A549 treated with dexamethasone at 1 μM for 4 hours (cell line): Measurements from ENCODE around the gene PRAMEF11. TPM values are rescaled to one million over a fixed set of nuclear protein-coding genes. Genes with fewer than 3 reads are reported as not detected.

ENCODE experiments used
- total RNA-seq: library from RNA; stranded (reverse); fragments of 200-300 nt; extraction: Qiagen RNA extraction; gene quantifications from 5 replicates; pipeline ENCODE4 v1.2.3, GENCODE V29; 2022

PRAMEF11 gene
- total RNA-seq = not detected in 5 replicates

GRCh38 chr1:12831310-12831709 is at the start of gene PRAMEF11:
Gene PRAMEF11 (minus strand): TSS chr1:12831410. CDS start chr1:12828789, 2,621 bp downstream.

GRCh38 chr1:12856786-12857185 is 25.6 kb upstream of the PRAMEF11 start, which contains the start of gene PRAMEF2:
Gene PRAMEF2 (plus strand): TSS chr1:12857086. CDS start chr1:12859010, 1,924 bp downstream.

GRCh38 chr1:12848620-12849019 is 17.4 kb upstream of the PRAMEF11 start, which contains the start of gene HNRNPCL1:
Gene HNRNPCL1 (minus strand): TSS chr1:12848720. CDS start chr1:12848289, 431 bp downstream.

GRCh38 chr1:12791097-12791496 is 40.1 kb downstream of the PRAMEF11 start, which contains the start of gene PRAMEF1:
Gene PRAMEF1 (plus strand): TSS chr1:12791397. CDS start chr1:12793228, 1,831 bp downstream.

Other genes starting within 250 kb of the PRAMEF11 start
- 41.9 to 52.6 TPM (median 50.9 TPM) in 5 replicates for gene DHRS3, start 213.2 kb downstream of the PRAMEF11 start, total RNA-seq
- not detected in 5 replicates for gene AADACL4, start 187.3 kb downstream of the PRAMEF11 start, total RNA-seq
- not detected in 5 replicates for gene AADACL3, start 115.3 kb downstream of the PRAMEF11 start, total RNA-seq
- not detected in 5 replicates for gene CFAP107, start 85.2 kb downstream of the PRAMEF11 start, total RNA-seq
- gene PRAMEF12, start 57.7 kb downstream of the PRAMEF11 start, total RNA-seq = not detected in 5 replicates
- 0.05 to 0.13 TPM (median 0.09 TPM) in 5 replicates for gene PRAMEF1, start 40.0 kb downstream of the PRAMEF11 start, total RNA-seq
- gene HNRNPCL1, start 17.3 kb upstream of the PRAMEF11 start, total RNA-seq = not detected in 5 replicates
- 0.07 to 0.24 TPM (median 0.13 TPM) in 5 replicates for gene PRAMEF2, start 25.7 kb upstream of the PRAMEF11 start, total RNA-seq
- gene PRAMEF4, start 54.8 kb upstream of the PRAMEF11 start, total RNA-seq = 0.06 TPM in 1 of 5 replicates, not detected in the others
- gene PRAMEF10, start 66.9 kb upstream of the PRAMEF11 start, total RNA-seq = not detected in 5 replicates
- 0.07 to 0.15 TPM (median 0.12 TPM) in 3 of 5 replicates, not detected in the others for gene PRAMEF7, start 85.2 kb upstream of the PRAMEF11 start, total RNA-seq
- not detected in 5 replicates for gene PRAMEF6, start 116.2 kb upstream of the PRAMEF11 start, total RNA-seq
- gene PRAMEF27, start 225.2 kb upstream of the PRAMEF11 start, total RNA-seq = not detected in 5 replicates
- gene HNRNPCL3, start 229.4 kb upstream of the PRAMEF11 start, total RNA-seq = not detected in 5 replicates
- gene PRAMEF25, start 239.4 kb upstream of the PRAMEF11 start, total RNA-seq = not detected in 5 replicates